Fibroblast of the aortic adventitia (primary cell): ENCODE results near the gene HSD17B14. TPM values are rescaled to one million over a fixed set of nuclear protein-coding genes. Genes with fewer than 3 reads are reported as not detected.
"Not testable (repeated sequence)": the region's sequence is repeated elsewhere in the genome, so short reads cannot be mapped to it uniquely, and the experiment has no call there.

Experiments
- DNase-seq: peaks from one replicate; pipeline ENCODE4 v3.0.0-alpha.2; 2010; ENCODE audit warnings: low read depth
- H3K4me3 ChIP-seq: 2 replicates; pipeline ENCODE4 v1.5.1; 2011; ENCODE audit warnings: low read depth, mild to moderate bottlenecking, control low read depth, low read length, moderate library complexity
- total RNA-seq: library from RNA; depleted of rRNA; stranded (reverse); fragments of >200 nt; gene quantifications from 2 replicates; pipeline ENCODE4 v1.2.3, GENCODE V29; 2012; ENCODE audit warnings: low replicate concordance
- TF ChIP-seq, protein P1 (sequence below): IDR thresholded peaks from 2 replicates; pipeline ENCODE4 v1.5.1; 2011; ENCODE audit warnings: mild to moderate bottlenecking, low read length, control low read depth, inconsistent platforms; ENCODE audit not compliant: insufficient read depth

Gene HSD17B14
- 3.6 and 25.5 TPM in 2 replicates for total RNA-seq

GRCh38 chr19:48836089-48837017 is at the start of gene HSD17B14:
HSD17B14 (minus strand) TSS chr19:48836491; CDS start chr19:48836411, 80 bp downstream.
- TF ChIP-seq, protein P1, sequence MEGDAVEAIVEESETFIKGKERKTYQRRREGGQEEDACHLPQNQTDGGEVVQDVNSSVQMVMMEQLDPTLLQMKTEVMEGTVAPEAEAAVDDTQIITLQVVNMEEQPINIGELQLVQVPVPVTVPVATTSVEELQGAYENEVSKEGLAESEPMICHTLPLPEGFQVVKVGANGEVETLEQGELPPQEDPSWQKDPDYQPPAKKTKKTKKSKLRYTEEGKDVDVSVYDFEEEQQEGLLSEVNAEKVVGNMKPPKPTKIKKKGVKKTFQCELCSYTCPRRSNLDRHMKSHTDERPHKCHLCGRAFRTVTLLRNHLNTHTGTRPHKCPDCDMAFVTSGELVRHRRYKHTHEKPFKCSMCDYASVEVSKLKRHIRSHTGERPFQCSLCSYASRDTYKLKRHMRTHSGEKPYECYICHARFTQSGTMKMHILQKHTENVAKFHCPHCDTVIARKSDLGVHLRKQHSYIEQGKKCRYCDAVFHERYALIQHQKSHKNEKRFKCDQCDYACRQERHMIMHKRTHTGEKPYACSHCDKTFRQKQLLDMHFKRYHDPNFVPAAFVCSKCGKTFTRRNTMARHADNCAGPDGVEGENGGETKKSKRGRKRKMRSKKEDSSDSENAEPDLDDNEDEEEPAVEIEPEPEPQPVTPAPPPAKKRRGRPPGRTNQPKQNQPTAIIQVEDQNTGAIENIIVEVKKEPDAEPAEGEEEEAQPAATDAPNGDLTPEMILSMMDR: no peak
- DNase-seq: peak; percentile 38
- H3K4me3 ChIP-seq: peak within 1 kb of the TSS; percentile 66

- DNase-seq: no peak
- H3K4me3 ChIP-seq: no peak overlapping the region
- TF ChIP-seq, protein P1: no peak
Measured at GRCh38 chr19:48883726-48884125, 47.4 kb upstream of the HSD17B14 start.

DNA sequence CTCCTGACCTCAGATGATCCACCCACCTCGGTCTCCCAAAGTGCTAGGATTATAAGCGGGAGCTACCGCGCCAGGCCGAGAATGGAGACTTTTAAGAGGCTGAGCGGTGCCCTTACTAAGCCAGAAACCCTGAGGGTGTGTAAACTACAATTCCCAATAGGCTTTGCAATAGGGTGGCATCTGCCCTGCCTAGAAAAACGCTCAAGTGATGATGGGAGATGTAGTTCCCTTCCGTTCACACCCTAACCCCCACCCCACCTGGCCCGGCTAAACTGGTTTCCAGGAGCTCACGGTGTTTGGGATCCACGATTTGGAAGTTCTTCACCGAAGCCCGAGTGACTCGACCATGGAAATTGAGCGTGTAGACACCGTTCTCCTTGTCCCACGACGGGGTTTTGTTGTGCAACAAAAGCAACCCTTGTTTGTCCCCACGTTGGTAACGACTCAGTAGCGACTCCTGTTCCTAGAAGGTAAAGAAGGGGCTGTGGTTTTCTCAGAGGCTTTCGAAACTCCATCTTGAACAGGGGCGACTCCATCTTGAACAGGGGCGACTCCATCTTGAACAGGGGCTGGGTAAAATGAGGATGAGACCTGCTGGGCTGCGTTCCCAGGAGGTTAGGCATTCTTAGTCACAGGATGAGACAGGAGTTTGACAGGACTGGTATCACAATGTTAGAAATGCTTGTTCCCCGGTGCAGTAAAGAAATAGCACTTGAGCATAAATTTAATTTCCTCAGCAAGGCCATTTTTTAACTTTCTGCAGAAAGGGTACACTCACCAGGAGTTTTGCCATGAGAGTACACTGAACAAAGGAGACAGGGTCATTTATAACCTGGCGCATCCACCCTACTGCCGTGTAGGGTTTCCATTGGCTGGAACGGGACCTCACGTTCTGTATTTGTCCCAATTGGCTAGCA is 45.7 kb upstream of the HSD17B14 start:
- TF ChIP-seq, protein P1: no peak
- no peak overlapping the region for H3K4me3 ChIP-seq
- DNase-seq: no peak

GRCh38 chr19:48879696-48880095 is 43.4 kb upstream of the HSD17B14 start:
- DNase-seq, H3K4me3 ChIP-seq: not testable (repeated sequence)

GRCh38 chr19:48879025-48879637 is 42.8 kb upstream of the HSD17B14 start:
- H3K4me3 ChIP-seq: no peak overlapping the region
- DNase-seq: no peak
- TF ChIP-seq, protein P1: no peak

- DNase-seq: peak; percentile 97
Measured at GRCh38 chr19:48878196-48879024, 42.1 kb upstream of the HSD17B14 start.

More at GRCh38 chr19:48878196-48879024, 42.1 kb upstream of the HSD17B14 start:
- TF ChIP-seq, protein P1: no peak
- H3K4me3 ChIP-seq: no peak overlapping the region
